Non-pigmented ciliary epithelial cell (primary cell): ENCODE measurements around the gene ABTB1.
"Not testable (repeated sequence)": the region's sequence is repeated elsewhere in the genome, so short reads cannot be mapped to it uniquely, and the experiment has no call there.

ENCODE experiments used
- DNase-seq: peaks from one replicate; pipeline ENCODE4 v3.0.0-alpha.2; 2010; ENCODE audit warnings: low read depth

Gene ABTB1

GRCh38 chr3:127673191-127674100, 694 bp downstream of the ABTB1 start:
- no peak for DNase-seq

GRCh38 chr3:127674101-127674721, 1.5 kb downstream of the ABTB1 start:
- no peak for DNase-seq

DNA sequence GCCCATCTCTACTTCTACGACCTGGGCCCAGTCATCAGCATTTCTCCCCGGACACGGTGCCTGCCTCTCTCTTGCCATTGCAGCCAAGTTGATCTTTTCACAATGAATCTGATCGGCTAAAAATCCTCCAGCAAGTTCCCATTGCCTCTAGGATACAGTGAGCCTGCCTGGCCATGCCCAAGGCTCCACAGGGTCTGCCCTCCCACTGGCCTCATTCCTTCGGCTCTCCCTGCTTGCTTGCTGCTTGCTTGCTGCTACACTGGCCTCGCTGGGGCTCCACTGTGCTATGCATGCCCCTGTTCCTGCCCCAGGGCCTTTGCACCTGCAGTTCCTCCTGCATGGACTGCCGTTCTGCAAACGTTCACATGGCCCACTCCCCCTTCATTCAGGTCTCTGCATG, 2.0 kb downstream of the ABTB1 start:
- no peak for DNase-seq

- no peak for DNase-seq
These were observed 3.1 kb downstream of the ABTB1 start for GRCh38 chr3:127675651-127676391.

- DNase-seq = no peak
These were observed 3.7 kb downstream of the ABTB1 start for GRCh38 chr3:127676456-127676855.

GRCh38 chr3:127676921-127677351, 4.2 kb downstream of the ABTB1 start:
- DNase-seq = no peak

- no peak for DNase-seq
These were observed 5.0 kb downstream of the ABTB1 start for GRCh38 chr3:127677541-127678314.

- no peak for DNase-seq
These were observed 5.5 kb downstream of the ABTB1 start for GRCh38 chr3:127678315-127678599.

GRCh38 chr3:127678611-127679533, 6.1 kb downstream of the ABTB1 start:
- no peak for DNase-seq

GRCh38 chr3:127679534-127680145, 6.9 kb downstream of the ABTB1 start:
- no peak for DNase-seq

DNA sequence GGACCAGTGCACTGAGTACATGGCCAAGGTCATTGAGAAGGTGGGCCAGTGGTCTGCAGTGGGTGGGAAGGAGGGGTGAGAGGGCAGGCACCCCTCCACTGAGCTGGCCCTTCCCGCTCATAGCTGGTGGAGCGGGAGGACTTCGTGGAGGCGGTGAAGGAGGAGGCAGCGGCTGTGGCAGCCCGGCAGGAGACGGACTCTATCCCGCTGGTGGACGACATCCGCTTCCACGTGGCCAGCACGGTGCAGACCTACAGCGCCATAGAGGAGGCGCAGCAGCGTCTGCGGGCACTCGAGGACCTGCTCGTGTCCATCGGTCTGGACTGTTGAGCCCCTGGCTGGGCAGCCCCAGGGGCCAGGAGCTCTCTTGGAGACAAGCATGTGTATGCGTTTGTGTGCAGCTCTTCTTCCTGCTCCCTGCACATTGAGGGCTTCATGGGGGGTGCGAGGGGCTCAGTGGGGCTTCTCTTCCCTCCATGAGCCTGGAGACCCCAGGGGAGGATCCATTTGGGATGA, 7.5 kb downstream of the ABTB1 start:
- DNase-seq = no peak

GRCh38 chr3:127680798-127681221, 8.1 kb downstream of the ABTB1 start:
- DNase-seq = no peak

- DNase-seq = not testable (repeated sequence)
These were observed 9.4 kb downstream of the ABTB1 start for GRCh38 chr3:127682175-127682554.

DNA sequence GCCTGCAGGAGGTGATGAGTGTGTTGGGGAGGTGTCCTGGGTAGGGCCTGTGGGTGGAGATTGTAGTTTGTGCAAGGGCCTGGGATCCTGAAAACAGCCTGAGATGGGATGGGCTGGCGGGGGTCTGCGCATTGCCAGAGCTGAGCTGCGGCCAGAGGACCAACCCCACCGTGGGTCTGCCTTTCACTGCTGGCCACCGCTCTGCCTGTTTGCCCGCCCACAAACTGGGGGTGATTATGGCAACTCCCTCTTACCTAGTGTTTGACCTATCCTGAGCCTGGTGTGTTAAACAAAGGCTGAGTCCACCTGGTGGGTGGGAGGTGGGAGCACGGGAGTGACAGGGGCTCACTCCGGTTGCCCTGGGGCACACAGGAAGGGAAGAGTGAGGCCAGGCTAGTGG, 9.8 kb downstream of the ABTB1 start:
- no peak for DNase-seq

GRCh38 chr3:127684871-127685707, 12.3 kb downstream of the ABTB1 start:
- no peak for DNase-seq

GRCh38 chr3:127685708-127686511, 13.2 kb downstream of the ABTB1 start:
- DNase-seq = no peak

GRCh38 chr3:127686512-127686894, 13.8 kb downstream of the ABTB1 start:
- no peak for DNase-seq

- DNase-seq = no peak
These were observed 14.5 kb downstream of the ABTB1 start for GRCh38 chr3:127687228-127687737.
